Testis (tissue), 2 donors: ENCODE data around the gene ANKS1B.

ENCODE experiments used
- CTCF ChIP-seq, 3 experiments: fragments of 450-650 bp in 2 of 3; fragments of 200-600 bp in 1 of 3; sonication (generic) in 1 of 3; IDR thresholded peaks; one replicate each; pipeline ENCODE4 v1.5.1; 2016 to 2019; ENCODE audit warnings: antibody characterized with exemption in 3 of 3, mild to moderate bottlenecking in 2 of 3, moderate library complexity in 1 of 3
- POLR2A ChIP-seq: fragments of 450-650 bp; IDR thresholded peaks from one replicate; pipeline ENCODE4 v1.6.1; 2017; ENCODE audit warnings: antibody characterized with exemption, mild to moderate bottlenecking, moderate library complexity

- TF ChIP-seq CTCF (IDR thresholded peaks at IDR 0.05) (no peak), POLR2A (no peak)
Observed at GRCh38 chr12:98737322-98737712, 1247.4 kb downstream of the ANKS1B start.
